Lower lobe of right lung (tissue), 2 donors: ENCODE results near the gene EPHA5. TPM values are rescaled to one million over a fixed set of nuclear protein-coding genes. Genes with fewer than 3 reads are reported as not detected.
"Not testable (repeated sequence)": the region's sequence is repeated elsewhere in the genome, so short reads cannot be mapped to it uniquely, and the experiment has no call there.

Experiments
- ATAC-seq, 2 donors: fragments of 200-7000 bp; cut with Tn5 transposase; one replicate each; pipeline ENCODE4 v1.9.1; 2020 to 2022; ENCODE audit warnings: mild to moderate bottlenecking in 2 of 2, moderate library complexity in 2 of 2
- DNase-seq: peaks from one replicate; pipeline ENCODE4 v3.0.0-alpha.2; 2020
- H3K27ac ChIP-seq: fragments of 200-600 bp; one replicate; pipeline ENCODE4 v1.8.0; 2022
- H3K27me3 ChIP-seq: fragments of 200-600 bp; one replicate; pipeline ENCODE4 v1.8.0; 2022; ENCODE audit warnings: low read depth
- H3K36me3 ChIP-seq: fragments of 200-600 bp; one replicate; pipeline ENCODE4 v1.8.0; 2022; ENCODE audit warnings: mild to moderate bottlenecking
- H3K4me1 ChIP-seq: fragments of 200-600 bp; one replicate; pipeline ENCODE4 v1.8.0; 2022
- H3K4me3 ChIP-seq: fragments of 200-600 bp; one replicate; pipeline ENCODE4 v1.8.0; 2022; ENCODE audit warnings: mild to moderate bottlenecking
- H3K9me3 ChIP-seq: fragments of 200-600 bp; one replicate; pipeline ENCODE4 v1.8.0; 2022
- intact Hi-C: fragments of 100-400 bp; cut with DNase I; formaldehyde crosslinking; loops from one replicate; pipeline ENCODE4 v1.11.0; 2022
- total RNA-seq: library from RNA; stranded (reverse); fragmentation: NEBNext Ultra II Directional; extraction: Animal tissue kit (Norgen Biotek cat#: 25700); gene quantifications from one replicate; pipeline ENCODE4 v1.2.1, GENCODE V29; 2021
- TF ChIP-seq, protein P1 (sequence below): fragments of 200-600 bp; IDR thresholded peaks from one replicate; pipeline ENCODE4 v1.8.0; 2022; ENCODE audit warnings: antibody characterized with exemption, mild to moderate bottlenecking
- donor health status: DM: no; HTN: yes; CAD: no; lungs with severe emphysema.

EPHA5 gene
- total RNA-seq, 1 donor from 2014 or later = 0.09 TPM

- no peak for DNase-seq
- Histone ChIP-seq H3K9me3 (no peaks in the 10 kb centered on the region), H3K4me1 (no peaks in the 10 kb centered on the region), H3K27ac (no peak overlapping the region), H3K4me3 (no peak overlapping the region), H3K36me3 (no peaks in the 10 kb centered on the region), H3K27me3 (no peaks in the 10 kb centered on the region)
- intact Hi-C loops = no loop called here
- TF ChIP-seq, protein P1, sequence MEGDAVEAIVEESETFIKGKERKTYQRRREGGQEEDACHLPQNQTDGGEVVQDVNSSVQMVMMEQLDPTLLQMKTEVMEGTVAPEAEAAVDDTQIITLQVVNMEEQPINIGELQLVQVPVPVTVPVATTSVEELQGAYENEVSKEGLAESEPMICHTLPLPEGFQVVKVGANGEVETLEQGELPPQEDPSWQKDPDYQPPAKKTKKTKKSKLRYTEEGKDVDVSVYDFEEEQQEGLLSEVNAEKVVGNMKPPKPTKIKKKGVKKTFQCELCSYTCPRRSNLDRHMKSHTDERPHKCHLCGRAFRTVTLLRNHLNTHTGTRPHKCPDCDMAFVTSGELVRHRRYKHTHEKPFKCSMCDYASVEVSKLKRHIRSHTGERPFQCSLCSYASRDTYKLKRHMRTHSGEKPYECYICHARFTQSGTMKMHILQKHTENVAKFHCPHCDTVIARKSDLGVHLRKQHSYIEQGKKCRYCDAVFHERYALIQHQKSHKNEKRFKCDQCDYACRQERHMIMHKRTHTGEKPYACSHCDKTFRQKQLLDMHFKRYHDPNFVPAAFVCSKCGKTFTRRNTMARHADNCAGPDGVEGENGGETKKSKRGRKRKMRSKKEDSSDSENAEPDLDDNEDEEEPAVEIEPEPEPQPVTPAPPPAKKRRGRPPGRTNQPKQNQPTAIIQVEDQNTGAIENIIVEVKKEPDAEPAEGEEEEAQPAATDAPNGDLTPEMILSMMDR = no peak
- ATAC-seq = no peak
These were observed 359.7 kb downstream of the EPHA5 start for GRCh38 chr4:65310586-65310985.

DNA sequence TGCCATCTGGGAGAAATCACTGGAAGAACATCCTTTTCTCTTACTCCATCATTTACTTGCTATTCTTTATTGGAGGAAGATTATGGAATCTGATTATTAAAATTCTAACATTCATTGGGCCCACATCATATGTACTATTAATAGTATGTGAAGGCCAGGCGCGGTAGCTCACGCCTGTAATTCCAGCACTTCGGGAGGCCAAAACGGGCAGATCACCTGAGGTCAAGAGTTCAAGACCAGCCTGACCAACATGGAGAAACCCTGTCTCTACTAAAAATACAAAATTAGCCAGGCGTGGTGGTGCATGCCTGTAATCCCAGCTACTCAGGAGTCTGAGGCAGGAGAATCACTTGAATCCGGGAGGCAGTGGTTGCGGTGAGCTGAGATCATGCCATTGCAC lies 361.7 kb downstream of the EPHA5 start:
- ATAC-seq, H3K36me3 ChIP-seq, H3K27ac ChIP-seq, H3K4me3 ChIP-seq, H3K9me3 ChIP-seq, intact Hi-C loops, H3K4me1 ChIP-seq, DNase-seq, H3K27me3 ChIP-seq: not testable (repeated sequence)

GRCh38 chr4:65302145-65302544 lies 368.1 kb downstream of the EPHA5 start:
- no peak overlapping the region for H3K27ac ChIP-seq
- no peaks in the 10 kb centered on the region for H3K27me3 ChIP-seq
- intact Hi-C loops = no loop called here
- H3K9me3 ChIP-seq = no peaks in the 10 kb centered on the region
- H3K4me3 ChIP-seq = no peak overlapping the region
- DNase-seq (no peak), ATAC-seq (no peak)
- no peaks in the 10 kb centered on the region for H3K36me3 ChIP-seq
- TF ChIP-seq, protein P1 = no peak
- H3K4me1 ChIP-seq = no peaks in the 10 kb centered on the region

GRCh38 chr4:65296246-65296645 lies 374.0 kb downstream of the EPHA5 start:
- ATAC-seq = no peak
- no peak for DNase-seq
- TF ChIP-seq, protein P1 = no peak
- H3K9me3 ChIP-seq = no peaks in the 10 kb centered on the region
- intact Hi-C loops = no loop called here
- H3K27ac ChIP-seq = no peak overlapping the region
- H3K36me3 ChIP-seq = no peaks in the 10 kb centered on the region
- H3K27me3 ChIP-seq = no peaks in the 10 kb centered on the region
- no peak overlapping the region for H3K4me3 ChIP-seq
- no peaks in the 10 kb centered on the region for H3K4me1 ChIP-seq

DNA sequence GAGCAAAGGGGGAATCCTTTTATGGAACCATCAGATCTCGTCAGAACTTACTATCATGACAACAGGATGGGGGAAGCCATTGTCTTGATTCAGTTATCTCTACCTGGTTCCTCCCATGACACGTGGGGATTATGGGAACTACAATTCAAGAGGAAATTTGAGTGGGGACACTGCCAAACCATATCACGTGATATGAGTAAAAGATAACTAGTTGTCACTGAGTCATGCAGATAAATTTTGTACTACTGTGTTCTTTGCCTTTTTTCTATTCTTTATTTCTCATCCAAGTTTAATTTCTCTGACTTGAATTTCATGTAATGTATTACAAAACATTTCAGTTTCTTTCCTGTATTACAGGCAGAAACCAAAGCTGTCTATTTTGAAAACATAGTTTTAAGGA lies 383.2 kb downstream of the EPHA5 start:
- Histone ChIP-seq H3K27me3 (no peaks in the 10 kb centered on the region), H3K27ac (no peak overlapping the region), H3K4me1 (no peaks in the 10 kb centered on the region), H3K36me3 (no peaks in the 10 kb centered on the region), H3K4me3 (no peak overlapping the region), H3K9me3 (peaks cover 4% of the 10 kb centered on the region)
- DNase-seq (no peak), ATAC-seq (no peak)
- intact Hi-C loops = no loop called here
- TF ChIP-seq, protein P1 = no peak
